Hematopoietic multipotent progenitor cell treated with erythropoietin and hydrocortisone succinate and interleukin-3 and kit ligand, for 4 days (in vitro differentiated cells): Measurements from ENCODE around the gene NEURL1B.
"Not testable (repeated sequence)": the region's sequence is repeated elsewhere in the genome, so short reads cannot be mapped to it uniquely, and the experiment has no call there.

ENCODE experiments used
- DNase-seq: peaks from one replicate; pipeline ENCODE4 v3.0.0-alpha.2; 2015

NEURL1B gene

DNA sequence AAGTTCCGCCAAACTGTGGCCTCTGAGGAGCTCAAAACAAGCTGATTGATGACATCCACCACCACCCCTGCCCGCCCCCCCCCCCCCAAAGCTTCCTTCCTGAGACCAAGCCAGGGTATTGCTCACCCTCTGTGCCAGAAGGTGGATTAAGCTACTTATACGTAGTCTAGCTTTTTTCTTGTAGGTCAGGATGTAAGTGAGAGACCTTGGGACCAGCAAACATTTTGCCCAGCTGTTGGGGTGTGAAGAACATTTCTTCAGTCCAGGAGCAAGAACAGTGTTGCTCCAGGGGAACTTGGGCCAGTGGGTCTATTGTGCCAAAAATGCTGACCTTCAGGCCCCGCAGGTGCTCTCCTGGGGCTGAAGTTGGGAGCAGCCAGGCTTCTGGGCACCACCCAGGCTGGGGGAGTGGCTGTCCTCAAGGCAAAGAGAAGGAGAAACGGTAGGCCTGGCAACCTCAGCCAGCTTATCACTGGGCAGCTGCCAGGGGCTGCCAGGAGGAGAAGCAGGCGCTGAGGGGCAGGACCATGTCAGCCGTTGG lies 18.0 kb downstream of the NEURL1B start:
- peak; percentile 82 for DNase-seq

DNA sequence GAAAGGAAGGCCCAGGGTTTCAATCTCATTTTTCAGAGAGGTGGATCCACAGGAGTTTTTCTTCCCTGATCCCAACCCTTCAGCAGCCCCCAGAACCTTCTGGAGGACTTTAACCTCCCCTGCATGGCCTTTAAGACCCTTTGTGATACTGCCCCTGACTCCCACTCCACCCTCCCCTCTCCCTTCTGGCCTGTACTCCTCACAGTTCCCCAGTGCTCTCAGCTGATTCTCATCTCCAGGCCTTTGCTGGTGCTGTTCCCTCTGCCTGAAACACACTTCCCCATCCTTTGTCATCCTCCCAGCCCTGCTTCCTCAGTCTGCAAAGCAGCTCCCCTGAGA lies 18.5 kb downstream of the NEURL1B start:
- no peak for DNase-seq

DNA sequence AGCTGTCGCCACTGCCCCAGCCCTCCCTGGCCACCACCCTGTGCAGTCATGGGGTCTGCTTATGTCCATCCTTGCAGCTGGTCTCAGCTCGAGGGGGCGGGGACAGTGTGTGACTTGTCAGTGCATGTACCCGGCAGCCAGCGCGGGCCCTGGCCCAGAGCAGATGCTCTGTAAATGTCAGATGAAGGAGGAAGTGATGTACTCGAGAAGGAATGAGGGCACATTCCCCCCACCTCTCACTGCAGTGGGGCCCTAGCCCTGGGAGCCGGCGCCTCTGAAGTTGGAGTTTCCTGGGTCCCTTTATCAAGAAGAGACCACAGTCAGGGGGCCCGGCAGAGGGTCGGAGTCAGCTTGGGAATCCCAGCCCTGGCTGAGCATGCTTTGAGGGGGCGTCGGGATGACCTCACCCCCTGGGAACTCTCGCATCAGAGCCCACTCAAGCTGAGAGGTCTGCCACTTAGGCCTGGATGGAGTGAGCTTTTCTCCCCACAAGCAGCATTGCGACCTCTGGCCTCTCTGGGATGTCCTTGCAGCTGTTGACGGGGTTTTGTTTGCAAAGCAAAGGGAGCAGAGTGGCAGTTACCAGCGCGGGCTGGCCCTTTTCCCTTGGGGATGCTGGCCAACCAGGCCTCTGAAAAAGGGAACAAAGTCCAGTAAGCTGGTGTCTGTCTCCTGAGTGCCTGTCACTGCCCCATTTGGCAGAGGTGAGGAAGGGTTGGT lies 19.0 kb downstream of the NEURL1B start:
- peak; percentile 65 for DNase-seq

DNA sequence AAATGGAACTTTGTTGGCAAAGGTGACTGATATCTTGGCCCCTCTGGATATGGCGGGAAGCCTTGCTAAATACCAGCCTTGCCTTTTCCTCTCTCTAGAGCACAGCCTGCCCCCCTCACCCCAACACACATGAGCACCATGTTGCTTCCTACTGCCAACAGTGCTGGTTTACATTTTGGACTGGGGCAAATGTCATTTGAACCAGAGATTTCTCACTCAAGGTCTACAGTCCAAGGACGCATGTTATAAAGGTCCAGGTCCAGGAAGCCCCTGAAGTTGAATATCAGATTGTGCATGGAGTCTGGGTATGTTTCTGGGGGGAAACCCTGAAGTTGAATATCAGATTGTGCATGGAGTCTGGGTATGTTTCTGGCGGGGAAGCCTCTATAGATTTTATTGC lies 19.9 kb downstream of the NEURL1B start:
- no peak for DNase-seq

DNA sequence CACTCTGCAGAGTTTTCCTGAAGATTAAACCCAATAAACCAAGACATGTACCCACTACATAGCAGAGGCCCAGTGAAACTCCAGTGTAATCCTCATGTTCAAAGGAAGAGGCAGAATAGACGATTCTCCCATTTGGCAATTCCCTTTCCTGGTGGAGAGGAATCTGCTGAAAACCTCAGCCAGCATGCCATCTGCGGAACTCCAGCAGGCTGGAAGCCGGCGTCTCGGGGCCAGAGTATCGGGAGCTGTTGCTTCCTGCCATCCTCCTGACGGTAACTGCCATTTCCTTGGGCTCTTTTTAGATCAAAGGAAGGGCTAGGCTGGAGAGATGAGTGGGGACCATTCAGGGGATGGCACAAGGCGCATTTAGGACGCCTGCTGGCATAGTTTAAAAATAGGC lies 20.5 kb downstream of the NEURL1B start:
- DNase-seq, result no peak

DNA sequence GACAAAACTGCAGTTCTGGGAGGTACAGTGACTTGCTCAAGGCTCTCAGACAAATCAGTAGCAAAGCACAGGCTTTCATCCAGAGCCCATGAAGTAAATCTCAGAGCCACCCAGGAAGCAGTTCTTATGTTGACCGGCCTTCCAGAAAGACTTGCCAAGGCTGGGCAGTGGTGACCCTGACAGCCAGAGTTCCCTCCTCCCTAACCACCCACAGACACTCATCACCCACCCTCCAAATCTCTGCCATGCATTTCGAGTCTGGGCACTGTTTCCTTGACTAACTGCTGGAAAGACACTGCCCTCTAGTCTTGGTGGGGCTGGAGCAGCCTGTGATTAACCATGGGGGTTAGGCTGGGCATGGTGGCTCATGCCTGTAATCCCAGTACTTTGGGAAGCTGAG lies 21.5 kb downstream of the NEURL1B start:
- no peak for DNase-seq

DNA sequence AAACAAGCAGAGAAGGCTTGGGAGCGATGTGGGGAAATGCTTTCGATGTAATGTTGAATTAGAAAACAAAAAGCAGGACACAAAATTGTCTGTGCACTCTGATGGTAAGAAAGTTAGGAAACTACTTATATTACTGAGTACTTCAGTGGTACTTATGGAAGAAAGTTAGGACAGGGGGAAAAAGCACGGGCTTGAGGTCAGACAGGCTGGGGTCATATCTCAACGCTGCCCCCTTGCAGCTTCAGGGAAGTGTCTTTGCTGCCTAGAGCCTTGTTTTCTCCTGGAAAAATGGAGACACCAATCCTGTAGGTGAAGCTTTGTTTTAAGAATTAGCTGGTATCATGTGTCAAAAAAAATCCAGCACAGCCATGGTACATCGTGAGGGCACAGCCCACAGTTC lies 23.0 kb downstream of the NEURL1B start:
- no peak for DNase-seq

DNA sequence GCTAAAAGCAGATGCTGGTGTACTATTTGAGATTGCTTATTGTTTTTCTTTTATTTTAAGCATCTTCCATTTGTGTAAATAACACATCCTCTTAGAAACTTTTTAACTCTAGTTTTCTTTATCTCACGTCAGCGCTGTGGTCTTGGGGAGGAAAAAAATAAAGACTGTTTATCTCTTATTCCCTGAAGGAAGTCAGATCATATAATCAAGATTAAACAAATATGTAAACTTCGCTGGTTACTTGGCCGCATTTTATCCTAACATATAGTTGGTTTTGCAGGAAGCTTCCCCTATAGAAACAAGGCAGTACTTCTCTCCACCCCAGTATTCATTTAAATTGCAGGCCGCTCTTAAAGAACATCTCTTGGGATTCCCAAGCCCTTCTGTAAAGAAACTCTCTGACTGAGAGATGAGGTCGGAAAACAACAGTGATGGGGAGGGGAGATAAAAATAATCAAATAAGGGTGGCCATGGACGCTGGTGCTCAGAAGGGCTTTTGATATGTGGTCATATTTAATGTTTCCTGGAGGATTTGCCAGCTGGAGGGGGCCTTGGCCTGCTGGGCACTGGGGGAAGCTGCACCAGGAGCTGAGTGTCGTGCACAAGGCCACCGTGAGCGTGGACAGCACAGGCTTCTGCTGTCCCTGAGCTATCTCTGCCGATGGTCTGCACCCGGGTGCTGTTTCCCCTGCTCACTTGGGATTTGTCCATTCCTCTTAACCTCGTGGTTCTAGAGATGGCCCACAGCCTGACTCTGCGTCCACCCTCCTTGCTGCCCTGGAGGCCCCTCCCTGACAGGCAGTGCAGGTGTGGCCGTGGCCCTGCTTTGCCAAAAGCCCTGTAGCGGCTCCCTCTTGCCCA lies 23.8 kb downstream of the NEURL1B start:
- DNase-seq, result peak; percentile 38

DNA sequence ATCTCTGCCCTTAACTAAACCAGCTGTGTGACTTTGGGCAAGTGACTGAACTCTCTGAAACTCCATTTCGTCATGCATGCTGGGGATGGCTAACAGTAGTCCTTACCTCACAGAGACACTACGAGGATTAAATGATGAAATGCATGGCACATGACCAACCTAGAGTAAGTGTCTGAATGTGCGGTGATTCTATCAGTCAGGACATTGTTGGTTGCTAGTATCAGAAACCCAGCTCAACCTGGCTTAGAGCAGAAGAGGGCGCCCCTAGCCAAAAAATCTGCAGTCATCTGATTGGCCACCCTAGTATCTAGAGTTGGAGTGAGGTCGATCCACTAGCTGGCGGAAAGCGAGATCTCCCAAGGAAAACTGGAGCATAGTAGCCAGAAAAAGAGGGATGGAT lies 25.2 kb downstream of the NEURL1B start:
- peak; percentile 56 for DNase-seq

DNA sequence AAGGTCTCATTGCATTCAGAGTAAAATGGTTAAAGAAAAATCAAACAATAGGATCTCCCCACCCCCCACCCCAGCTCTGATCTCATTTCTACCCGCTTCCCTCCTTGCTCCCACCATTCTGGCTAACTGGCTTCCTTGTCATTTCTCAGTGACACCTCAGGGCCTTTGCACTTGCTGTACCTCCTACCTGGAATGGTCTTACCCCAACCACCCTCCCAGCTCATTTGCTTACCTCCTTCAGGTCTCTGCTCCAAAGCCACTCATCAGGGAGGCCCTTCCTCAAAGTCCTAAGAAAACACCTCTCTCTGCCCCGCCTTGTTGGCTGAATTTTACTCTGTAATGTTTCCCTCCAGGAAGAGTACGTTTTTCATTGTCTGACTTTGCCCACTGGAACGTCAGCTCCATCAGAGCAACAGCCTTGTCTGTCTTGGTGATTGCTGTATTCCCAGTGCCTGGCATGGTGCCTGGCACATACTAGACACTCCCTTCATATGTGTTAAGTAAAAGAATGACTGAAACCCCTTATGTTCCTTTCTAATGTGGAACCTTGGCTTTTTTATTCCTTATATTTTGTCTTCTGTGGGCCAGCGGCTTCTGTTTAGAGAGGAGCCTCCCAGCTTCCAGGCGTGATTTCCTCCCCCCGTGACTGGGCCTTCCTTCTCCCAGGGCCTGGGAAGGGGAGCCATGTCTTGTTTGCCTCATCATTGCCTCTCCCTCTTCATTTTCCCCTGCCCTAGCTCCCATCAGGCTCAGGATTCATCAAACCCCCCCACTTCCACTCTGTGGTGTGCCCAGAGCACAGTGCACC lies 26.9 kb downstream of the NEURL1B start:
- DNase-seq, result no peak

DNA sequence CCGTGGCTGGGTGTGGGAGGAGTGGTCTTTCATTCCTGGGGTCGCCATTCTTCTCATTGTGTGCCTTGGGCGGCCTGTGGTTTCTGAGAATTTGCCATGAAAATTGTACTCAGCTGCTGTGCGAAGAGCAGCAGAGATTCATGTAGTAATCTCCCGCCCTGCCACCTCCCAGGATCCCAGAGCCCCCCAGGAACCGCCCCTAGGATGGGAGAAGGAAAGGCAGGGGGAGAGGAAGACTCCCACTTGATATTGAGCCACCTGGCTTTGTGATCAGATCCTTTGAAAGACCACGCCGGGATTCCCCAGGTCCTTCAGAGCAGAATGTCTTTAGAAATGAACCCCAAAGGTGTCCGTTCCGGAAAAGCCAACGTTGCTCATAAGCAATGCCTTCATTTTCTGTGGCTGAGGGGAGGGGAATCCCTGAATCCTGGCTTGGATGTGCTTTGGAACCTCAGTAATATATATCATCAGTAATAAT lies 27.6 kb downstream of the NEURL1B start:
- DNase-seq, result no peak

DNA sequence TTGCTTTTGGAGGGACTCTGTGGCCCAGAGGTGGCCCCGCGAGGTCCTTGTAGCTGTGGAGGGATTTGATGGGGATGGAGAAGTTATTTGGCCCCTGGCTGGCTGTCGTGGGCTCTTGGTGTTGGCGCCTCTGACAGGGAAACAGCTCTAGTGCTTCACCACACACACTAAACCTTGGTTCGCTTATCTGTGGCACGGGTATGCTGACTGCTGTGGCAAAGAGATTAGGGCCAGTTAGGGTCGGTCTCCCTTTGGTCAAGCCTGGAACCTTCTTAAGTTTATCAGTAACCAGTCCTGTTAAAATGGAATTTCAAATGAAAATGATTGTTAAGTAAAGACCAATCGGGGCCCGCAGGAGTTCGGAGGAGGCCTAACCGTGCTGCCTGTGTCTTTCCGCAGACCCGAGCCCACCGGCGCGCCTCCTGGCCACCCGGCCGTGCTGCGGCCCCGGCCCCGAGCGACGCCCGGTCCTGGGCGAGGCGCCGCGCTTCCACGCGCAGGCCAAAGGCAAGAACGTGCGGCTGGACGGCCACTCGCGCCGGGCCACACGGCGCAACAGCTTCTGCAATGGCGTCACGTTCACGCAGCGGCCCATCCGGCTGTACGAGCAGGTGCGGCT lies 28.4 kb downstream of the NEURL1B start:
- DNase-seq, result peak; percentile 91

DNA sequence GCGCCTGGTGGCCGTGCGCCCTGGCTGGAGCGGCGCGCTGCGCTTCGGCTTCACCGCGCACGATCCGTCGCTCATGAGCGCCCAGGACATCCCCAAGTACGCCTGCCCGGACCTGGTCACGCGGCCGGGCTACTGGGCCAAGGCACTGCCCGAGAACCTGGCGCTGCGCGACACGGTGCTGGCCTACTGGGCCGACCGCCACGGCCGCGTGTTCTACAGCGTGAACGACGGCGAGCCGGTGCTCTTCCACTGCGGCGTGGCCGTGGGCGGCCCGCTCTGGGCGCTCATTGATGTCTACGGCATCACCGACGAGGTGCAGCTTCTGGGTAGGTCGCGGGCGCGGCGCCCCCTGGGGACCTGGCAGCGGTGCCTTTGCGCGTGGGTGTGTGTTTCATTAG lies 28.9 kb downstream of the NEURL1B start:
- no peak for DNase-seq

DNA sequence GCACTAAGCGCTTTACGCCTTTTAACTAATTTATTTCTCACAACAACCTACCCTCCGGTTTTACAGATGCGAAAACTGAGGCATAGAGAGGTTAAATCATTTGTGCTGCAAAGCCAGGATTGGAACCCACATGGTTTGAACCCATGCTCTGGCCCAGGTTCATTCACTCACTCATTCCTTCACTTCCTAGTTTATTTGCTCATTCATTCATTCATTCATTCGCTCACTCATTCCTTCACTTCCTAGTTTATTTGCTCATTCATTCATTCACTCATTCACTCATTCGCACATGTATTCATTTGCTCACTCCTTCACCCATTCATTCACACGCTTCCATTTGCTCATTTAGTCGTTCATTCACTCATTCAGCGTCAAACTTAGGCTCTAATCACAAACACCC lies 29.4 kb downstream of the NEURL1B start:
- no peak for DNase-seq

DNA sequence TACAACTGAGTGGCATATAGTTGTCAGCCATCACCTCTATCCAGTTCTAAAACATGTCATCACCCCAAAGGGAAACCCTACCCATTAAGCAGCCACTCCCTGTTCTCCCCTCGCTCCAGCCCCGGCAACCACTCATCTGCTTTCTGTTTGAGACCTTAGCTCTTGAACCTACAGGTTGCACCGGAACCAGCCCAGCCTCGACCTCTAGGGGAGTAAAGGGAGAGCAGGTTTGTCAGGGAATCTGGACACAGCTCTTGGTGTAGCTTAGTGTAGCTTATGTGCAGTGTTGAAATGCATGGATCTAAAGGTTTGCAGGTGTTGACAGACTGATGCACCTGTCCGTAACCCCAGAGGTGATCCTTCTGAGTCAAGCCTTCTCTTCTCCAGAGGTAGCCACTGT lies 30.0 kb downstream of the NEURL1B start:
- no peak for DNase-seq

DNA sequence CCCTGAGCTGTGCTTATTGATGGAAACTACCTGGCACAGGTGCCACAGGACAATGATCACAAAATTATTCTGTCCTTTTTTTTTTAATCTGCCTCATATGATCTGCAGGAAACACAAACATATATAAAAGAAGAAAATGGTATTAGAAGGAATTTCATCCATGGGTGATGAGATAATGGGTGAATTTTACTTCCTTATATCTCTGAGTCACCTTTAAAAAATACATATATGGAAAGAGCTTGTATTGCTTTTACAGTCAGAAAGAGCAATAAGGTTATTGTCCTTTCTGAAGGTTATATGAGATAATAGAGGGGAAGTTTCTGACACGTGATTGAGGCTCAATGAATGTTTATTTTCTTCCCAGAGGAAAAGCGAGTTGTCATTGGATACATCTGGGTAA lies 31.6 kb downstream of the NEURL1B start:
- no peak for DNase-seq

DNA sequence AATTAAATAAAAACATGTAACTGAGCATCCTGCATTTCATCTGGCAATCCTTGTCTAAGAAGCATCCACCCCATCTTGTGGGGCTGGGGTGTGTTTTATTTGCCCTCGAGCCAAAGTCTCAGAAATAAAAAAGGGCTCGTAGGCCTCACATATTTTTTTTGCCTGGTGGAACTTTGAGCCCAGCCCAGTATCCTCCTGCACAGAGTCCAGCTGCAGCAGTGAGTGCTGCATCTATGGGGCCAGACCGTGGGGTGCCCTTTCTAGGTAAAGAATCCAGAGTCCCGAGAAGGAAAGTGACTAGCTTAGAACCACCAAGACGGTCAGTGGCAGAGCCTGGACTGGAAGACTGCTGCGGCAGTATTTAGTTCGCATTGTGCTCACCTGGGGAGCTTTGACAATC lies 33.1 kb downstream of the NEURL1B start:
- no peak for DNase-seq

DNA sequence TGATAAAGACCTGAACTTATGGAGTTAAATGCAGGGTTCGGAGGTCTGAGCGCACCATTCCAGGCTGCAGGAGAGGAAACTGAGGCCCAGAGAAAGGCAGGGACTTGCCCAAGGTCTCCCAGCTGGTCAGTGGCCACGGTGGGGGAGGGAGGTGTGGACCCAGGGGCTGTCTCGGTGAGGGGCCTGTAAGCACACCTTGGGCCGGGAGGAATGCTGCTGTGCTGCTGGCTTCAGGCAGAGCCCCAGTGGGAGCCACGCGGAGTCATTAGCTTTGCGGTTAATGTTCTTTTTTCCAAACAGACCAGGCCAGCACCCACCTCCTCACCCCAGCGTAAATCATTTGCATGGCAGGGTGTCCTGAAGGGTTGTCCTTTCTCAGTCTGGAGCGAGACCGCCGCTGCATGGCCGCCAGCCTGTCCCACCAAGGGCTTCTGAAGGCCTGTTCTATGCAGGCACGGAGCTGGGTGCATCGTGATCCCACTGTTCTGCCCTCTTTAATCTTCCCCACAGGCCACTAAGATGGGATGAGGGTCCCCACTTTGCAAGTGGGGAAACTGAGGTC lies 35.9 kb downstream of the NEURL1B start:
- no peak for DNase-seq

DNA sequence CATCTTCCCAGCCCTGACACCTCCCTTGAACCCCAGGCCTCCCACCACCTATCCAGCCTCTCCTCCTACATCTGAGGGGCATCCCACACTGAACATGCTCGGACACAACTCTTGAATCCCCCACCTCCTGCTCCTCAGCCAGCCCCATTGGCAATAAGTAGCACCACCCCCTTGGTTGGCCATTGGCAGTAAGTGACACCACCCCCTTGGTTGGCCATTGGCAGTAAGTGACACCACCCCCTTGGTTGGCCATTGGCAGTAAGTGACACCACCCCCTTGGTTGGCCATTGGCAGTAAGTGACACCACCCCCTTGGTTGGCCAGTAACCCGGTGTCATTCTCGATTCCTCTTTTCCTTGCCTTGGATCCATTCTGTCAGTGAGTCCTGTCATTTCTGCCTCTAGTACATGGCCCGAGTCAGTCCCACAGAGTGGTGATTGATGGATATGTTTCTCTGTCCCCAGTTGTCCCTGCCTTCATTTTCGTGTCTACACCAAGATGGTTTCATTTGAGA lies 37.4 kb downstream of the NEURL1B start:
- DNase-seq, result not testable (repeated sequence)

DNA sequence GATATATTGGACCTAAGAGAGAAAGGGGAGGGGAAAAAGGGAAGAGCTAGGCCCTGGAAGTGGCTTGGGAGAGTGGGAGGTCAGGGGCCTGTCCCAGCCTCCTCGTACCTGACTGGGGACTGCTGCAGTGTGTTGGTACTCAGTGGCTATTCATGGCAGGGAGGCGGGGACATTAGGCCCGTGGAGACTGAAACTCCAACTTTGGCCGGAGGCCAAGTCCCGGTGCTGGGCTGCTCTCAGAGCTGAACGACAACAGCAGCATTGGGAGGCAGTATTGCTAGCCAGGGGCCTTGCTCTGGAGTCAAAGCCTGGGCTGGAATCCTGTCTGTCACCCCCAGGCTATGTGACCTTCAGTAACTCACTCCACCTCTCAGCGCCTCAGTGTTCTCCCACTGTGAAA lies 37.8 kb downstream of the NEURL1B start:
- DNase-seq, result no peak

DNA sequence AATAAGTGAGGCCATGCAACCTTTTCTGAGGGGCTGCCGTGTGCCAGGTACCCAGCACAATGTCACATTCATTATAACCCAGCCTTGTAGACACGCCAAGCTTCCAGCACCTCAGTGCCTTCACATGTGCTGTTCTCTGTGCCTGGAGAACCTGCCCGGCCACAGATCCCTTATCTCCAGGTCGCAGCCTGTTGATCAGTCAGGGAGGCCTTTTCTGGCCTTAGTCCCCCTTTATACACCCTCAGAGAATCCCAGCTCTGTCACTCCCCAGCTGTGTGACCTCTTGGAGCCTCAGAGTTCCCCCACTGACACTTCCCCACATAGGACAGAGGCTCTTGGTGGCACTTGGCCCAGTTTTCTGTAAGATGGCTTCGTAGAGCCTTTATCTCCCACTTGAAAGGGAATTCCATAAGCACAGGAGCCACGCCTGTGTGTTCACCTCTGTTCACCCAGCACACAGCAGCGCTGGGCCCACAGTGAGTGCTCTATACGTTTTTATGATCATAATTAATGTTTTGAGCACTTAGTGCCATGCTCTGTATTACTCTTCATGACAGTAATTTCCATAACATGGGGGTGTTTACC lies 38.7 kb downstream of the NEURL1B start:
- DNase-seq, result peak; percentile 53

DNA sequence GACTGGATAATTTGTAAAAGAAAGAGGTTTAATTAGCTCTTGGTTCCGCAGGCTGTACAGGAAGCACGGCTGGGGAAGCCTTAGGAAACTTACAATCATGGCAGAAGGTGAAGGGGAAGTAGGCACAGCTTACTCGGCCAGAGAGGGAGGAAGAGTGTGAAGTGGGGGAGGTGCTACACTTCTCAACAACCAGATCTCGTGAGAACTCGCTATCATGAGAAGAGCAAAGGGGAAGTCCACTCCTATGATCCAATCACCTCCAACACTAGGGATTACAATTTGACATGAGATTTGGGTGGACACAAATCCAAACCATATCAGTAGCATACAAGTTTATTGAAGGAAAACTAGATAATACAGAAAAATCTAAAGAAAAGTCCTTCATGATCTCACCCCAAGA lies 39.9 kb downstream of the NEURL1B start:
- peak; percentile 76 for DNase-seq
